ENCODE results near the gene NBEA.

The NBEA gene

DNA sequence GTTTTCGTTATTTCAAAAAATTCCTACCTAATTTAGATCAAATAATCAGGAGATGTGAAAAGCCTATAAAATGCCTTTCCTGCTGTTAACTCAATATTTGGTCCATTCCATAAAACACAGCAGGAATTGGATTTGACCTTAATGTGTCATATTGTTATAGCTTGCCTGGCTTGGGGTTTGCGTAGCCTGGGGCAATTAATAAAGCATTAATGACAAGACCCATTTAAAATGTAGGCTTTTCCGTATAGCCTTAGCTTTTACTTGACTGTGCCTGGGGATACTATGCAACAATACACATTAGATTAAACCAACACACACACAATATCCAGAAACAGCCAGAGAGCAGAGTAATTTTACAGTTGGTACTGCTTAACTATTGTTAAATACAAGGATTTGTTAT is 651.6 kb downstream of the NBEA start:
- no peak for DNase-seq (ENCODE audit: low spot score)

DNA sequence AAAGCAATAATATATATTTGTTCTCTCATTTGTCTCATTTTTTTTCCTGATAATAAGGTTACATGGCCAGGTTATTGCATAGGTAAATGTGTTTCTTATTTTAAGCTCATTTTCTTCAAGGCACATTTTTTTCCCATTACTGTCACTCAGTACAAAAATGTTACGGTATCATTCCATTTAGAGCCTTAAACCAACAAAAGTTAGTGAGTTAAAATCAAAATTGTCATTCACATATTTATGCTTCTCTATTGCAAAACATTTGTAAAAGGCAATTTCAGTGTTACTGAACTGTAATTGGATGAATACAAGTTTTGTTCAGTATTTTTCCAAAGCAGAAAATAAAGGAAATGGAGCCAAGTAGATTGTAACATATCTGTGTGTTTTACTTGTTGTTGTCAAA is 652.0 kb downstream of the NBEA start:
- no peak for DNase-seq (ENCODE audit: low spot score)

DNA sequence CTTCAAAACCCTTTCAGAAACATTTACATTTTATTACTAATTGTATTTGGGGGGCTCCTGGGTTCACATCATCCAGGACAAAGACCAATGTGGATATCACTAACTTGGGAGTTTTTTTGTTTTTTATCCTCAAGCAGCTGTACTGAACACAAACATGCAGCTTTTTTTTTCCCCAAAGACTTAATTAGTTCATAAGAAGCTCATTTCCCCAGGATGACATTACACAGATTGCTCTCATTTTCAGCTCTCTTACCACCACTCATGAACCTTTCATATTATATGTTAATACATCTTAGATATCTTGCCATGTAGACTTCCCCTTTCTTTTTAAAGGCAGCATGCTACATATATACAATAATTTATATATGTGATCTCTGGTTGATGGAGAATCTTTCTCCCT is 653.1 kb downstream of the NBEA start:
- DNase-seq (ENCODE audit: low spot score) = no peak

DNA sequence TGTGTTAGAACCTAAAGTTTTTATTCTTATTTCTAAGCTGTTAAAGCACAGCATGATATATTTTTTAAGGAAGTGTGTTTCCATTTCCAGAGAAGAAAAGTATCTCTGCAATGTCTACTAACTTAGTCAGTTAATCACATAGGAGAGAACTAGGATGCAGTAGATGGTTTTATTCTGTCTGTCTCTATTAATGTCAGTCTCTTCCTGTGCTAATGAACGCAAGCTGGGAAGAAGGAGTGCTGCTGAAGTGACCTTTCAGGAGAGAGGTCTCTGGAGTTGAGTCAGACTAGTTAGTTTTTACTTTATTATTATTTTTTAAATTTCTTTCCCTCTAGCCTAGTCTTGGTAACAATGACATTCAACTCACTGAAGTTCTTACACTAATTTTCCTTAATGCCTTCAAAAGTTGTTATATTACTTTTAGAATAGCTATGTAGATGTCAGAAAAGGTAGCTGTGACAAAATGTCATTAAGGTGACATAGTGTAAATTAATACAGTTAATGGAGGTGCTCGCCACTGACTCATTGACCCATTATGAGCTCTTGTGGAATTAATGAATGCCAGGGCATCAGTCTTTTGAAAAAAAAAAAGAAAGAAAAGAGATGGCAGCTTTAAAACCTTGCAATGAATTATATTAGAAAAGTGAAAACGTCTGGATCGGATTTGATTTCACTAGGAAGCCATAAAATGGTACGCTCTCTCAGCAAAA is 654.4 kb downstream of the NBEA start:
- DNase-seq (ENCODE audit: low spot score) = no peak

DNA sequence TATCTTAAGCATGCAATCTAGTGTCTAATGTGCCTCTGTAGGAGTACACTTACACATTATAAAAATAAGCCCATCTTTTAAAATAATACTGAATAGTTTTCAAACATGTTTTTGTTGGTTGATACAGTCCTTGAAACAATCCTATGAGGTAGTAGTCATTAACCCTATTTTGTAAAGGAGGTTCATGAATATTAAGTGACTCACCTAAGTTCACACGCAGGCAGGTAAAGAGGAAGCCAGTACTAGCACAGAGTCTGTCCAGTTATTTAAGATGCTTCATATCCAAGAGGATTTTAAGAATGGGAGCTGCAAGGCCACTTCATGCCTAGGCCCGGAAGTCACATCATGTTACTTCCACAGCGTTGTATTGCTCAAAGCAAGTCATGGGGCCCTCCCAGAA is 655.4 kb downstream of the NBEA start:
- no peak for DNase-seq (ENCODE audit: low spot score)

DNA sequence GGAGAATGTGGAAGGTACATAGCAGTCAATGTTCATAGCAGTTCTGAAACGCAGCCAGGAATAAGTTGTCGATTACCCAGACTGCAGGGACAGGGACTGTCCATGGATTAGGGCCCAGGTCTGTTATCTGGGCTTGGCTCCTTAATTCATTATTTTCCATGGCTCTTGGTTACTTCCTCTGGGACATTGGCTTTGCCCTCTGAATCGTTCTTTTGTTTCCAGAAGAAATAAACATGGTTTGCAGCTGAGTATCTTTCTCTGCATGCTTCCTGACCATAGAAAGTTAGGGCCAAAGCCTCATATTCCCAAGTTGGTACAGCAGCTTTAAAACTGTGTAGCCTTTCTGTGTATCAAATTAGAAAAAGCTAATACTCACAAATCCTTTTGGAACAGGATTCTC is 656.2 kb downstream of the NBEA start:
- no peak for DNase-seq (ENCODE audit: low spot score)

DNA sequence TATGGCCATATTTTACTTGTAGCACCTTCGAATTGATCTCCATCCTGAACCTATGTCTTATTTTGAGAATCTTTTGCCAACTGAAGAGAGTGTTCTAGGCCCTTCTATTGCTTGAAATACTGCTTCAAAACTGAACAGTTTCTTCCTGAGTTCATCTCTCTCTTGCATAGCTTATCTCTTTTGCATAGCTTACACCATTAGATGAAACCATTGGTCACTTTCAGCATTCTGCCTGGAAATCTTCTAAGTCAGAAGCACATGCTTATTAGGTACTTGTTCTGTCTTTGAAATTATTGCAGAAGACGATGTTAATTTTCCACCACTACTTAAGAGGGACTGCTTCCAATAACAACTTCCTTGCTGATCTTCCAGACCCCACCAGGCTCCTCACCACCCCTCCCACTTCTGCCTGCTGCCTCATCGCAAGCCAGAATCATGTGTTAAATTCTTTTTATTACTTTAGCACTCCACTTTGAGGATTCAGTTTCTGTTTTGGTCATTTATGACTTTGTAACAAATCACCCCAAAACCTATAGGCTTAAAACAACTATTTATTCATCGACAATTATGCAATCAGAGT is 656.8 kb downstream of the NBEA start:
- DNase-seq (ENCODE audit: low spot score) = no peak

DNA sequence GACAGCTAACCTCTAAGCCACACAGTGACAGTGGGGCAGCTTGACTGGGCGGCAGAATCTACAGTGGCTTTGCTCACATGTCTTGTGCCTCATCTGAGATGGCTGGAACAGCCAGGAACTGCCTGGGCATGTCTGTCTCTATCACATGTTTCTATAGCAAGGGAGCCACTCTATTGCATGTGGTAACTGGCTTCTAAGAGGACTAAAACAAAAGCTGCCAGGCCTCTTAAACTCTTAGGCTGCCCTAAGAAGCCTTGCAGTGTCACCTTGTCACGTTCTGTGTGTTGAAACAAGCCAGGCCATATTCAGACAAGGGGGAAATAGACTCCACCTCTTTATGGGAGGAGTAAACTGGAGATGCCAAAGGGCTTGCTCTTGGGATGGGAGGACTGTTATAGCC is 657.3 kb downstream of the NBEA start:
- DNase-seq (ENCODE audit: low spot score) = no peak

DNA sequence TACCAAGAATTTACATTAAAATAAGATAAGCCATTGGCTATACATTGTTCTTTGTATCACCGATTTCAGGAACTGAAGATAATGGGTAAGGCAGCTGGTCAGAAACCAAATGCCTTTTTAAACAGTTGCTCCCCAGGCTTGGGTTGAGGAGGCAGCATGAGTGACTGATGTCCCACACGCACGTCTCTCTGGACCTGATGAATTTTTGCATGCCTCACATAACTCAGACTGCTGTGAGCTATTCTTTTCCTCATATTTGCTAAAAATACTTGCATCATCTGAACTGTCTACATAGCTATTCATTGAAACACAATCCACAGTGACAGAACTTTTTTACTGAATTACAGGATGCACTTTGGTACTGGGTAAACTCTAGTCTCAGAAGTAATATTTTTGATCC is 658.1 kb downstream of the NBEA start:
- no peak for DNase-seq (ENCODE audit: low spot score)

DNA sequence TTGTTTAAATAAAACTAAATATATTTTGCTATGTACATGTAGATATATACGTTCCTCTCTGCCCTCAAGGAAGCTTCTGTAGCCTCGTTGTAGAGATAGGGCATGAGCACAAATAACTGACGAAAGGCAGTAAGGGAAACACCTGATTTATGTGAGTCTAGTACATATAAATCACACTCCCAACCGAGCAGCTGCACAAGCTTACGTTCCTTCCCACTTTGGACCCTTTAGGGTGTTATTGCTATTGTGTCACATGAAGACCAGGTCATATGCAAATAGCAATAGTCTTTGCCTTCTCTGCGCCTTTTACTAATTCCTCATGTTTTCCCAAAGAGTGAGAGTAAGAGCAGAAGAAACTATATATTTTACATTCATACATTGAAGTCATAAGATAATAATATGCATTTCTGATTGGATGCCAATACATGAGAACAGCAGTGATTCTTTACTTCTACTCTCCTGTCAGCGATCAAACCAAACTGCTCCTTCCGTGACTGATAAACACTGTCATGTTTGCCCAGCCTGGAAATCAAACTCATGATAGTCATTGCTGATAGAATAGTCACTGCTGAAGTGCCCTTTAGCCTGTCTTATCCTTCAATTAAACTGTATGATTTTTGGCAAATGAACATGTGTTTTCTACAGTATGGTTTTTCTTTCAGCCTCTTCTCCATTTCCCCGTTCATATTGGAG is 661.7 kb downstream of the NBEA start:
- no peak for DNase-seq (ENCODE audit: low spot score)

DNA sequence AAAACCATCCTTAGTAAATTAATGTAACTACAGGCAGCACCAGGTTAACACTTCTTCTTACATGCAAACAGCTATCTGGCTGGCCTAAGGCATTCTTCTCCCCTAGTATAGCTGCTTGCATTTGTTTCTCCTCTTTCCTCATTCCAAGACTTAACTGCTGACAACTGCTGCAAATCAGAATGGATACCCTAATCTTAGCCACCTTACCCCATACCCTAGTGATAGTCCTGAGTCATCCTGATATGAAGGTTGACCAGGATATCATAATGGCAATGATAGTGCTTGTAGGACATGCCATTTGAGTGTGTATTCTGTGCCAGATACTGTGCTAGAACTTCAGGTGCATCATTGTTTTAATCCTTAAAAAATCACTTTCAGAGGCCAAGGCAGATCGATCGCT is 672.6 kb downstream of the NBEA start:
- DNase-seq (ENCODE audit: low spot score) = no peak

DNA sequence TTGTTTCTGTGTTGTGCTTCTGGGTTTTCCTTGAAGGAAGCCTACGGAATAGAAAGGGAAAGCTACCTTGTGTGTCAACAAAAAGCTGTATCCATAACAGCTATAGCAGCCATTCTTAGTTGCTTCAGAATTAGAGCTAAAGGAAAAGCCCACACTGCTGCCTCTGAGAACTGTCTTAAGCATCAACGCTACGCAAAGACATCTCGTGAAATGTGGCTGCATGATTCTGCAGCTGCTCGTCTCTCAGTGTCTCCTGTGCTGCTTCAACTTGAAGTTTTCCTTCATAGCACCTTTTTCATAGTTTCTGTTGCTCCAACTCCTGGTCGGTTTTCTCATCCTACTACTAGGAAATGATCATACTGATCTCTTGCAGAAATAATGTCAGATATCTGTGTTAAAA is 675.4 kb downstream of the NBEA start:
- no peak for DNase-seq (ENCODE audit: low spot score)

DNA sequence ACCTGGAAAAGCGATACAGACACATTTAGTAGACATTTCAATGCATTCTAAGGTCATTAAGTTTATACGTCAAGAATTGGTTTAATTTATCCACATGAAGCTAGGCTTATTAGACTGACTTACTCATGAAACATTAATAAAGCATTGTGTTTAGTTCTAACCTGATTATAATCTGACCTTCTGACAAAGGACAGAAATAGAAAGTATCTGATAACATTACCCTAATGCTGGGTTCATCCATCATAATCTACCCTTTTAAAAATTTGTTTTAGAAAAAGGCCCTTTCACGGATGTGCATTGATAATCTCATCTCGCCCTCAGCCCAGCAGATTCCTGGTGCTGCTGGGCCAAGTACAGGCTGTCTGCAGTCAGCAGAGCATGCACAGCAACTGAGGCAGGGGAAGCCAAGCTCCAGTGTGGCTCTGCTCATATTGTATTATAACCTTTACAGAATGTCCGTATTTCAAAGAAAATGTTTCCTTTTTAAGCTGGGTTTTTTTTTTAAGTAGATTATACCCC is 676.6 kb downstream of the NBEA start:
- DNase-seq (ENCODE audit: low spot score) = no peak

DNA sequence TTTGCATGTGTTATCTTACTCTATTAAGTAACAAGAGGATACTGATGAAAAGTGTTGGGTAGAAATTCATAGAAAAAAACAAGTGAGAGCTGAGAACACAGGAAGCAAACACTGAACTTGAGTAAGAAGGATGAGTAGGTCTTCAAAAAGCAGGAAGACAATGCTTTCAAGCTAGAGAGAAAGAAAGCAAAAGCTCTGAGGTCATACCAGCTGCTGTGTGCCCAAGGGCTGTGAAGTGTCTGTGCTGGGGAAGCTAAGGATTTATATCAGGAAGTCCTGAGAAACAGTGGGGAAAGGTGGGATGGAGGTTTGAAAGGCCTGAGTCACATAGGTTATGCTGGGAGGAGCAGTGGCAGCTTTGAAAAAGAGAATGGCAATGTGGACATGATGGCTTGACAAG is 679.9 kb downstream of the NBEA start:
- no peak for DNase-seq (ENCODE audit: low spot score)

DNA sequence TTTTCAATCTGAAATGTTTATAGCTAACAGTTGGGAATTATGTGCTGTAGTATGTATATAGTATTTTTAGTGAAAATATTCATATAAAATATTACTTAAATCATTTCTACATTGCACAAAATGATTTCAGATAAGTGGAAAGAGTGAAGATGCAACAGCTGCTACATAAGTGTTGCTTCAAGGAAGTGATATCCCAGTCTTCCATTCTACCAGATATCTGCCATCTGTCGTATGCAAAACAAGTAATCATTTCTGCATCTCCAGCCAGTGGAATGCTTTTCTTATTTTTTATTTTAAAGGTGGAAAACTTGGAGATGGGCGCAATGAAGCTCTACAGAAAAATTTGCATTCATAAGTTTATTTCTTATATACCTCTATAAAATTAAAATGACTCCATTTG is 687.0 kb downstream of the NBEA start:
- DNase-seq (ENCODE audit: low spot score) = no peak

DNA sequence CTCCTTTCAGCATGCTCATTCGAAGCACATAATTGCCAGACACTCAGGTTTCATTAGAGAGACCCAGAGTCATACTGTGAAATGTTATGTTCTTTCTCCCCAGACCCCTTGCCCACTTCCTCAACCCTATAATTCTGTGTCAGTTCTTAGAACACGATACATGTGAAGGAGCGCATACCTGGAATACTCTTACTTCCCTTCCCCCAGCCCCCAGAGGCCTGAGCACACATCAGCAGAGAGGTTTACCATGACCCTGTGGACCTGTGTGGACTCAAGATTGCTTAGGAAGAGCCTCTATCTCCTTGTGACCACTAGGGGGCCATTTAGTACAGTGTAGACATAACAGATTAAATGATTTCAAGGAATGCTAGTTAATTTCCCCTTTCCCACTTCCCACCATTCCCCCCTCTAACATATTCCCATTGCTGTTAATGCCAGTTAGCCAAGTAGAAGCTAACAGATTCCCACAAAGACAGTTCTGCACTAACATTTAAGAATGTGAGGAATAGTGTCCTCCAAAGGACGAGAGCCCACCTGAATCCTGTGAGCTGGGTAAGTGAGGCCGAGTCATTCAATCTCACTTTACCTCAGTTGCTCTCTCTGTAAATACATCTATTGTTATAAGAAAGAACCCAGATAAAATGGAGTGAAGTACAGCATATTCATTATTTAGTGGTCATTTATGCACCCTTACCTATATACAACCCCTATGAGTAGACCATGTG is 688.6 kb downstream of the NBEA start:
- DNase-seq (ENCODE audit: low spot score) = peak; percentile 55

DNA sequence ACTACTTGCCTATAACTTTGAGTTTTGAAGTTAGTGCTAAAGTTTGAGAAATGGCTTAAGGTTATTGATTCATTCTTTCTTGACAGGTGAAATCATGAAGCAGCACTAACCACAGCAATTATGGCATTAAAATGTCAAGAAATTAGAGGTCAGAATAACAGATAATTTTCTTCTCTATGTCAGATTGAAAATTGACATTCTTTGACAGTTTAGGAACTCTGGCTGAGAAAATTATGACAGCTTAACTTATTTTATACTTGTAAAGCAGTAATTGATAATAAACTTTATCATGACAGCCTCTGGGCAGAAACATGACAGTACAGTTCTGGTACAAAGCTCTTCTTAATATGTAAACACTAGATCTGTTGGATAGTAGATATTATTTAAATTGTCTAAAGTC is 689.6 kb downstream of the NBEA start:
- no peak for DNase-seq (ENCODE audit: low spot score)

DNA sequence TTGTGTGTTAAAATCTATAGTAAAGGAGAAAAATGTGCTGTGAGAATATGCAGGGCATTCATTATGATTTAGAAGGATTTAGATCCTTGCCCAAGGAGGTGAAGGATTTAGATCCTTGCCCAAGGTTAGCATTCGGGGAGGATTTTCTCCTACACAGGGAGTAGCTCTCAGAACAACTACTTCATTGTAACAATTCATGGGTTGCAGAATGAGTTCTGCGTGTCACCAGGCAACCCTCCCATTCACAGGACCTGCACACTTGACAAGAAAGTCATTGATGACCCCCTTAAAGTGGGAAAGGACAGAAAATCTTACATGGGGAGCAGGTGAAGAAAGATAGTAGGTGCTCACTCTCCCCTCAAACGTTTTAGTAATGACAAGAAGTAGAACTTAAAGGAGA is 701.6 kb downstream of the NBEA start:
- DNase-seq (ENCODE audit: low spot score) = no peak

DNA sequence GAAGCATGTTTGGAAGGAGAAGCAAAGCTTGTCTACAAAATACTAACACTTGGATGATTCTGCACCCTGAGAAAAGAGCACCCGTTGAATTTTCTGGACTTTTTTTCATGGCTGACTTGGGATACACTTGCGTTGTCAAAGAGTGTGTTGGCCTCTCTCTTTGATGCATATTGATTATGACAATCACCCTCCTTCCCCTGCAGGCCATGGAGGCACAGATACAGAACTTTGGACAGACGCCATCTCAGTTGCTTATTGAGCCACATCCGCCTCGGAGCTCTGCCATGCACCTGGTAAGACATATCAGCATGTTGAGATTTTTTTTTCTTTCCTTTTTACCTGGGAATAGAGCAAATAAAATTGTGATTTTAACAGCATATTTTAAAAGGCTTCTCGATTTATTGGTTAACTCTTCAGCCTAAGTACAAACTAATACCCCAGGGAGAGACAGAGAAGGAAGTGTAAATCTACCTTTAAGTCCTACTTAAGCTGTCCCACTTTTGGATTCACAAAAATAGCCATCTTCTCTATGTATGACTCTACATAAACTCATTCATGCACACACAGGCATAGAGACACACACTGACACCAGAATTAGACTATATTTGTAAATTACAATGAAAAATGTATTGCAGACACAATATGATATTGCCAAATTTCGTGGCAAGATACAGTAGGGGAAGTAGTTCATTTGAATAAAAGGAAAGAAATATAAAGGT is 704.1 kb downstream of the NBEA start:
- DNase-seq (ENCODE audit: low spot score) = no peak

DNA sequence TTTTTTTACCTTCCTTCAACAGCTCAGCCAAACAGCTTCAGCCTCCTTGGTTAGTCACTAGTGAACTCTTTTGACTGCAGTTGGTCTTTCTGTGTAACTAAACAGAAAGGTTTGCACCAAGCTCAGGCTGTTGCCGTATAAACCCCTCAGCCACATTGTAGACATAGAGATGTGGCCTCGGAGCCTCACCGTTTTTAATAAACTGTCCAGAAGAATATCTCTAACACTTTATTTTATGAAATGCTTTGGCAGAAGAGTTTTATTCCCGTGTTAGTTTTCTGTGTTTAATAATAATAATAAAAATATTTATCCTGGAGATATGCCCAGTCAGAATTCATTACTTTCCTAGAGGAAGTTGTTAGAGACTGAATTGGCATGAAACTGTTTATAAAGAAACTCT is 706.1 kb downstream of the NBEA start:
- DNase-seq (ENCODE audit: low spot score) = no peak

DNA sequence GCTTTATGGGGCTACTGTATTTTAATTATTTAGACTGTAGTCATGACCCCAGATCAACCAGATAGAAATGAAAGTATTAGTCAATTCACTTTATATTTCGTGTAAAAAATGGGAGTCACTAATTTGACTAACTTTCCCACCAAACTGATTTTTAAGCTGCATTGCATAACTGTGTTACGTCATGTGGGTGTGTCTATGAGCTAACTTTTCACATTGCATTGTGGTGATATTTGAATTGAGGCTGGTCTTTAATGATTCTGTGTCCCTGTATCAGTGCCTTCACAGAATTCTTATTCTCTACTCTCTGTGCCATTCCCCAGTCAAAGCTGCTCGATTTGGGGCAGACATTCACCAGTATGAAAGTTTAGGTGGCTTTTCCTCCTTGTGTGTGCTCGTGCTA is 707.1 kb downstream of the NBEA start:
- no peak for DNase-seq (ENCODE audit: low spot score)

DNA sequence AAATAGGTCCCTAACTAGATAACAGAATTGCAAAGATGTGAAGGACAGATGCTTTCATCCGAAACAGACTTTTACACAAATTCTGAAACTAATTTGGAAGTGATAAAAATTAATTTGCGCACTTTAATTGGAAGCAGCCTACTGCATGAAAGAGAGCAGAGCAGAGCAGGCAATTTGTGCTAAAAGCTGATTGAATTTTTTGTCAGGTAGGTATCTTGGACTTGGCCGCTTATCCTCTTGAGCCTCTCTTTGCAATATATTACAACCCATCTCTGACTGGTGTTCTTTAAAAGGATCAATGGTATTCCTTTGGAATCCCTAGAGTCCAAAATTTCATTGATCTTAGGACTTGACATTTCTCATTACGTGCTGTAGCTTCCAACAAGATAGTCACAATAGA is 717.7 kb downstream of the NBEA start:
- DNase-seq (ENCODE audit: low spot score) = no peak

All from ecto neural progenitor cell (in vitro differentiated cells).